ENCODE results near the gene RAPGEF1.
"Not testable (repeated sequence)": the region's sequence is repeated elsewhere in the genome, so short reads cannot be mapped to it uniquely, and the experiment has no call there.

RAPGEF1 gene

GRCh38 chr9:131685753-131686706, 53.8 kb downstream of the RAPGEF1 start:
- TF ChIP-seq TAF1 (IDR thresholded peaks at IDR 0.05; ENCODE audit: low read depth, low read length) (no peak), POLR2AphosphoS5 (IDR thresholded peaks at IDR 0.05; ENCODE audit: low read depth, low read length) (0 out of 2 replicates have a peak, but pooled peaks have one; percentile 18), SPI1 (IDR thresholded peaks at IDR 0.05; ENCODE audit: low read depth, low read length) (no peak), PAX5 (IDR thresholded peaks at IDR 0.05; ENCODE audit: insufficient read depth, low read length, severe bottlenecking) (no peak), POLR2A (IDR thresholded peaks at IDR 0.05; ENCODE audit: low read depth, low read length) (no peak), POU2F2 (IDR thresholded peaks at IDR 0.05; ENCODE audit: low read depth, low read length) (peak; percentile 87)
- DNase-seq (ENCODE audit: insufficient read length, low spot score), result no peak
- peak; percentile 93 for FAIRE-seq

GRCh38 chr9:131683094-131683493, 56.8 kb downstream of the RAPGEF1 start:
- not testable (repeated sequence) for DNase-seq (ENCODE audit: insufficient read length, low spot score); FAIRE-seq

GRCh38 chr9:131682261-131682660, 57.6 kb downstream of the RAPGEF1 start:
- TF ChIP-seq POLR2A (IDR thresholded peaks at IDR 0.05; ENCODE audit: low read depth, low read length) (no peak), SPI1 (IDR thresholded peaks at IDR 0.05; ENCODE audit: low read depth, low read length) (no peak), PAX5 (IDR thresholded peaks at IDR 0.05; ENCODE audit: insufficient read depth, low read length, severe bottlenecking) (no peak), POU2F2 (IDR thresholded peaks at IDR 0.05; ENCODE audit: low read depth, low read length) (no peak), TAF1 (IDR thresholded peaks at IDR 0.05; ENCODE audit: low read depth, low read length) (no peak), POLR2AphosphoS5 (IDR thresholded peaks at IDR 0.05; ENCODE audit: low read depth, low read length) (no peak)
- DNase-seq (ENCODE audit: insufficient read length, low spot score) (no peak), FAIRE-seq (no peak)

GRCh38 chr9:131681826-131682225, 58.0 kb downstream of the RAPGEF1 start:
- not testable (repeated sequence) for DNase-seq (ENCODE audit: insufficient read length, low spot score); FAIRE-seq

- not testable (repeated sequence) for FAIRE-seq
Observed at GRCh38 chr9:131681108-131681507, 58.8 kb downstream of the RAPGEF1 start.

GRCh38 chr9:131679261-131680020, 60.4 kb downstream of the RAPGEF1 start:
- DNase-seq (ENCODE audit: insufficient read length, low spot score) (no peak), FAIRE-seq (no peak)
- 0 out of 2 replicates have a peak, but pooled peaks have one; percentile 8 for TF ChIP-seq POLR2A (IDR thresholded peaks at IDR 0.05; ENCODE audit: low read depth, low read length)
- no peak for TF ChIP-seq PAX5 (IDR thresholded peaks at IDR 0.05; ENCODE audit: insufficient read depth, low read length, severe bottlenecking)

More at GRCh38 chr9:131681108-131681507, 58.8 kb downstream of the RAPGEF1 start:
- DNase-seq (ENCODE audit: insufficient read length, low spot score), result not testable (repeated sequence)

GRCh38 chr9:131678499-131679111, 61.3 kb downstream of the RAPGEF1 start:
- no peak for TF ChIP-seq SPI1 (IDR thresholded peaks at IDR 0.05; ENCODE audit: low read depth, low read length)
- no peak for TF ChIP-seq PAX5 (IDR thresholded peaks at IDR 0.05; ENCODE audit: insufficient read depth, low read length, severe bottlenecking)
- TF ChIP-seq POLR2A (IDR thresholded peaks at IDR 0.05; ENCODE audit: low read depth, low read length), result peak; percentile 76; the same call in 1 of the 2 replicates
- TF ChIP-seq POLR2AphosphoS5 (IDR thresholded peaks at IDR 0.05; ENCODE audit: low read depth, low read length), result peak; percentile 47; the same call in 1 of the 2 replicates
- TF ChIP-seq POU2F2 (IDR thresholded peaks at IDR 0.05; ENCODE audit: low read depth, low read length), result 0 out of 2 replicates have a peak, but pooled peaks have one; percentile 17
- 0 out of 2 replicates have a peak, but pooled peaks have one; percentile 30 for TF ChIP-seq TAF1 (IDR thresholded peaks at IDR 0.05; ENCODE audit: low read depth, low read length)
- peak; percentile 89 for FAIRE-seq
- peak; percentile 66 for DNase-seq (ENCODE audit: insufficient read length, low spot score)

- no peak for FAIRE-seq
- no peak for TF ChIP-seq TAF1 (IDR thresholded peaks at IDR 0.05; ENCODE audit: low read depth, low read length)
- TF ChIP-seq POU2F2 (IDR thresholded peaks at IDR 0.05; ENCODE audit: low read depth, low read length), result no peak
- TF ChIP-seq POLR2A (IDR thresholded peaks at IDR 0.05; ENCODE audit: low read depth, low read length), result 0 out of 2 replicates have a peak, but pooled peaks have one; percentile 32
- TF ChIP-seq POLR2AphosphoS5 (IDR thresholded peaks at IDR 0.05; ENCODE audit: low read depth, low read length), result no peak
- TF ChIP-seq SPI1 (IDR thresholded peaks at IDR 0.05; ENCODE audit: low read depth, low read length), result no peak
- DNase-seq (ENCODE audit: insufficient read length, low spot score), result no peak
Observed at GRCh38 chr9:131677444-131678180, 62.3 kb downstream of the RAPGEF1 start.

- FAIRE-seq (no peak), DNase-seq (ENCODE audit: insufficient read length, low spot score) (no peak)
- TF ChIP-seq TAF1 (IDR thresholded peaks at IDR 0.05; ENCODE audit: low read depth, low read length) (no peak; the same call in 1 of the 2 replicates), POU2F2 (IDR thresholded peaks at IDR 0.05; ENCODE audit: low read depth, low read length) (no peak), POLR2A (IDR thresholded peaks at IDR 0.05; ENCODE audit: low read depth, low read length) (no peak), SPI1 (IDR thresholded peaks at IDR 0.05; ENCODE audit: low read depth, low read length) (no peak), PAX5 (IDR thresholded peaks at IDR 0.05; ENCODE audit: insufficient read depth, low read length, severe bottlenecking) (no peak), POLR2AphosphoS5 (IDR thresholded peaks at IDR 0.05; ENCODE audit: low read depth, low read length) (peak; percentile 6; the same call in 1 of the 2 replicates)
Observed at GRCh38 chr9:131677049-131677443, 62.8 kb downstream of the RAPGEF1 start.
